ENCODE measurements around the gene CD99L2.

The CD99L2 gene

DNA sequence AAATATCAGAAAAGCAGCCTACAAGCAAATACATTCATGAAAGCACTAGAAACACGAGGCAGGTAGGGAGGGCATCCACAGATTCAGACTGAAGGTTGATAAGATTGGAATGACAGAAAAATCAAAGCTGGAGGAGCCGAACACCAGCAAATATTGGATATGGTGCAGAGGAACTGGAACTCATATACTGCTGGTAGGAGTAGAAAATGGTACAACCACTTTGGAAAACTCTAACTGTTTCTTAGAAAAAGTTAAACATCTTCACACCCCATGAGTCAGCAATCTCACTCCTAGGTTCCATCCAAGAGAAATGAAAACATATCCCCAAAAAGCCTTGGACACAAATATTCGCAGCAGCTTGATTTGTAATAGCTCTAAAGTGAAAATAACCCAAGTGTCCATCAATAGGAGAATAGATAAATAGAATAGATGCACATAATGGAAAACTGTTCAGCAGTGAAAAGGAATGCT, 27.1 kb downstream of the CD99L2 start:
- Histone ChIP-seq H3K27ac (ENCODE audit: low read depth, low read length) (no peak overlapping the region), H3K4me2 (ENCODE audit: low read length) (no peak overlapping the region), H3K79me1 (ENCODE audit: low read length) (no peaks in the 10 kb centered on the region), H2BK120ac (ENCODE audit: insufficient read depth, low read length, poor library complexity) (no peak overlapping the region), H3K9ac (ENCODE audit: low read length) (no peak overlapping the region), H3K4me3 (ENCODE audit: low read depth, low read length) (no peak overlapping the region), H2AK5ac (ENCODE audit: low read length) (no peak overlapping the region), H3K27me3 (ENCODE audit: insufficient read depth, low read length) (no peaks in the 10 kb centered on the region), H3K14ac (ENCODE audit: low read length) (no peak overlapping the region), H3K18ac (ENCODE audit: low read length) (no peak overlapping the region), H4K8ac (ENCODE audit: low read depth, low read length) (no peak overlapping the region), H3K4me1 (ENCODE audit: control insufficient read depth in 1 of 2, insufficient read depth in 2 of 2, low read length in 2 of 2) (no peaks in the 10 kb centered on the region), H3K9me3 (ENCODE audit: insufficient read depth, low read depth, low read length) (no peaks in the 10 kb centered on the region), H3K36me3 (ENCODE audit: control insufficient read depth in 1 of 2, insufficient read depth in 2 of 2, low read length in 2 of 2) (no peaks in the 10 kb centered on the region), H4K91ac (ENCODE audit: low read depth, low read length) (no peak overlapping the region), H2BK5ac (ENCODE audit: low read depth, low read length, poor library complexity) (no peak overlapping the region), H3K23ac (ENCODE audit: low read length) (no peak overlapping the region), H3K4ac (ENCODE audit: low read depth, low read length) (no peak overlapping the region), H3K79me2 (ENCODE audit: control insufficient read depth, insufficient read depth, low read length, poor library complexity) (no peaks in the 10 kb centered on the region), H2AFZ (ENCODE audit: insufficient read depth, low read length, poor library complexity) (no peak overlapping the region), H2BK12ac (ENCODE audit: low read length) (no peak overlapping the region), H4K12ac (ENCODE audit: low read depth, low read length) (no peak overlapping the region)
- no peak for DNase-seq
- no CpG with 5 or more reads among the region's 3 CpGs for WGBS (ENCODE audit: extremely low coverage, insufficient coverage, insufficient read length)

DNA sequence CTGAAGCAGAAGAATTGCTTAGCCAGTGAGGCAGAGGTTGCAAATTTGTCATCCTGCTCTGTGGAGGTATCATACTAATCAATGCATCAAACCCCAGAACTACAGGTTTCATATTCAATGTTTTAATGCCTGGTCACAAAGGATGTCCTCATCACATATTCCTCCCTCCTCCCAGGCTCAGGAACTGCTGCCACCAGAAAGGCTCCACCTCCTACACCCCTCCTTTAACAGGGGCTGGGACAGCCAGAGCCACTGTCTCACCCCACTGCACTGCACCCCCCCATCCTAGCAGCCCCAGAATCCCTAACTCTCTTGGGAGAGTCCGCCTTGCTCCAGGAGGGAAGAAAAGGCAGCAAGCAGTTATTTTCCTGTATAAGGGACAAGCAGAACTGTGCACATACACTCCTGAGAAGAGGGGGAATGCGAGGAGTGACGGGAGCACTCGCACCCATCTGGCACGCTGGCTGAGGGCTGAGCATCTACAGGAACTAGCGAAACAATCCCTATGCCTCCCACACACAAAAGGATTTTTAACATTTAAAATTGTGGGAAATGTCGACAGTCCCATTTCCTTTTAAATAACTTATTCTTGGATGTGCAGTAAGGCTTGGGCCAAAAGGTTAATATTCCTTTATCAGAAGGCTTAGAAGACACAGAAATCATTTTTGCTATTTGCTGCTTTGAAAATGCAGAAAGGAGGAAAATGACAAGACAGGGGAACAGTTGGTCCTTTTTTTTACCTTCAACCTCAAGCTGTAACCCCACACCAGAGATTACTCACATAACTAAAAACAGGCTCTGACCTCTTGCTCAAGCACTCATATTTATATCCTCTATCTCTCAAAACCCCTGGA, 27.8 kb downstream of the CD99L2 start:
- Histone ChIP-seq H2BK12ac (ENCODE audit: low read length) (no peak overlapping the region), H3K79me1 (ENCODE audit: low read length) (no peaks in the 10 kb centered on the region), H3K27me3 (ENCODE audit: insufficient read depth, low read length) (no peaks in the 10 kb centered on the region), H3K9ac (ENCODE audit: low read length) (no peak overlapping the region), H4K91ac (ENCODE audit: low read depth, low read length) (no peak overlapping the region), H2AFZ (ENCODE audit: insufficient read depth, low read length, poor library complexity) (no peak overlapping the region), H4K12ac (ENCODE audit: low read depth, low read length) (no peak overlapping the region), H3K4ac (ENCODE audit: low read depth, low read length) (no peak overlapping the region), H2AK5ac (ENCODE audit: low read length) (no peak overlapping the region), H4K8ac (ENCODE audit: low read depth, low read length) (no peak overlapping the region), H3K14ac (ENCODE audit: low read length) (no peak overlapping the region), H2BK120ac (ENCODE audit: insufficient read depth, low read length, poor library complexity) (no peak overlapping the region), H3K9me3 (ENCODE audit: insufficient read depth, low read depth, low read length) (no peaks in the 10 kb centered on the region), H2BK5ac (ENCODE audit: low read depth, low read length, poor library complexity) (no peak overlapping the region), H3K4me3 (ENCODE audit: low read depth, low read length) (no peak overlapping the region), H3K4me2 (ENCODE audit: low read length) (no peak overlapping the region), H3K23ac (ENCODE audit: low read length) (no peak overlapping the region), H3K79me2 (ENCODE audit: control insufficient read depth, insufficient read depth, low read length, poor library complexity) (no peaks in the 10 kb centered on the region), H3K18ac (ENCODE audit: low read length) (no peak overlapping the region), H3K36me3 (ENCODE audit: control insufficient read depth in 1 of 2, insufficient read depth in 2 of 2, low read length in 2 of 2) (no peaks in the 10 kb centered on the region), H3K4me1 (ENCODE audit: control insufficient read depth in 1 of 2, insufficient read depth in 2 of 2, low read length in 2 of 2) (no peaks in the 10 kb centered on the region), H3K27ac (ENCODE audit: low read depth, low read length) (no peak overlapping the region)
- no peak for DNase-seq
- no CpG with 5 or more reads among the region's 7 CpGs for WGBS (ENCODE audit: extremely low coverage, insufficient coverage, insufficient read length)

DNA sequence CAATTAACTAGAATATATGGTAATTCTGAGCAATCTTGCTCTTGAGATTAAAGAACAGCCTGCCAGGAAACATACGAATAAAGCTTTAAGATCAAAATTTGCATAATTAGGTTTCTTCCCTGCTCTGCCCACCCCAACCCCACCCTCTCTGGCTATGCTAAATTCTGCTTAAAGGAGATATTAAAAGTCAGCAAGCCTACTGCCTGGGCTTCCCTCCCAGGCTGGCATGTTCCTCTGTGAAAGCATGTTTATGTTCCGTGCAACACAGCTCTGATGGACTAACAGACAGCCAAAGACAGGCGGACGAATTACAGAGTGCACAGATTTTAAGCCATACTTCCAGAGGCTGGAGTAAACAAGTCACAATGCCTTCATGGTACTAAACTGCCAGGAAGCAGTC, 28.4 kb downstream of the CD99L2 start:
- Histone ChIP-seq H3K14ac (ENCODE audit: low read length) (no peak overlapping the region), H2BK12ac (ENCODE audit: low read length) (no peak overlapping the region), H3K9ac (ENCODE audit: low read length) (no peak overlapping the region), H2BK5ac (ENCODE audit: low read depth, low read length, poor library complexity) (no peak overlapping the region), H3K27ac (ENCODE audit: low read depth, low read length) (no peak overlapping the region), H3K79me2 (ENCODE audit: control insufficient read depth, insufficient read depth, low read length, poor library complexity) (no peaks in the 10 kb centered on the region), H4K12ac (ENCODE audit: low read depth, low read length) (no peak overlapping the region), H3K4me1 (ENCODE audit: control insufficient read depth in 1 of 2, insufficient read depth in 2 of 2, low read length in 2 of 2) (no peaks in the 10 kb centered on the region), H3K4me2 (ENCODE audit: low read length) (no peak overlapping the region), H3K9me3 (ENCODE audit: insufficient read depth, low read depth, low read length) (no peaks in the 10 kb centered on the region), H3K4me3 (ENCODE audit: low read depth, low read length) (no peak overlapping the region), H3K79me1 (ENCODE audit: low read length) (no peaks in the 10 kb centered on the region), H3K4ac (ENCODE audit: low read depth, low read length) (no peak overlapping the region), H2AK5ac (ENCODE audit: low read length) (no peak overlapping the region), H3K36me3 (ENCODE audit: control insufficient read depth in 1 of 2, insufficient read depth in 2 of 2, low read length in 2 of 2) (no peaks in the 10 kb centered on the region), H3K23ac (ENCODE audit: low read length) (no peak overlapping the region), H4K8ac (ENCODE audit: low read depth, low read length) (no peak overlapping the region), H3K18ac (ENCODE audit: low read length) (no peak overlapping the region), H2AFZ (ENCODE audit: insufficient read depth, low read length, poor library complexity) (no peak overlapping the region), H4K91ac (ENCODE audit: low read depth, low read length) (no peak overlapping the region), H2BK120ac (ENCODE audit: insufficient read depth, low read length, poor library complexity) (no peak overlapping the region), H3K27me3 (ENCODE audit: insufficient read depth, low read length) (no peaks in the 10 kb centered on the region)
- DNase-seq = no peak
- no CpG with 5 or more reads among the region's 4 CpGs for WGBS (ENCODE audit: extremely low coverage, insufficient coverage, insufficient read length)

DNA sequence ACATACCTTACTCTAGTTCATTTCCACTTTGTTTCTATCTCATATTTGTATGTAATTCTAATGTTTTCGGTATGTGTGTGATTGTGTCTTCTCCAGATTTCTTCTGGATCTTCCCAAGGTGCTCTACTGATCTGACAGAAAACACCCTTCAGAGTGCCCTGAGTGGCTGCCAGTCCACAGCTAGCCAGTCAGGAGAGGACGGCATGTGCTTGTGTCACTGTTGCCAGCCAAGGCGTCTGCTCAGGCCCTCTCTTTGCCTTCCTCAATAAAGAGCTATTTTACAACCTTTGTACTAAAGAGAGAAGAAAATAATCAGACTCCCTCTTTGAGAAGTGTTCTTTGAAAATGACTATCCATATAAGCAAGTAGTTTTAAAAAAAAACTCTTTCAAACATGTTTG, 29.0 kb downstream of the CD99L2 start:
- Histone ChIP-seq H3K27me3 (ENCODE audit: insufficient read depth, low read length) (no peaks in the 10 kb centered on the region), H3K79me2 (ENCODE audit: control insufficient read depth, insufficient read depth, low read length, poor library complexity) (no peaks in the 10 kb centered on the region), H2AFZ (ENCODE audit: insufficient read depth, low read length, poor library complexity) (no peak overlapping the region), H2BK120ac (ENCODE audit: insufficient read depth, low read length, poor library complexity) (no peak overlapping the region), H2AK5ac (ENCODE audit: low read length) (no peak overlapping the region), H3K18ac (ENCODE audit: low read length) (no peak overlapping the region), H3K27ac (ENCODE audit: low read depth, low read length) (no peak overlapping the region), H4K91ac (ENCODE audit: low read depth, low read length) (no peak overlapping the region), H3K4ac (ENCODE audit: low read depth, low read length) (no peak overlapping the region), H3K9me3 (ENCODE audit: insufficient read depth, low read depth, low read length) (no peaks in the 10 kb centered on the region), H2BK12ac (ENCODE audit: low read length) (no peak overlapping the region), H3K36me3 (ENCODE audit: control insufficient read depth in 1 of 2, insufficient read depth in 2 of 2, low read length in 2 of 2) (no peaks in the 10 kb centered on the region), H3K4me2 (ENCODE audit: low read length) (no peak overlapping the region), H3K23ac (ENCODE audit: low read length) (no peak overlapping the region), H3K9ac (ENCODE audit: low read length) (no peak overlapping the region), H4K8ac (ENCODE audit: low read depth, low read length) (no peak overlapping the region), H3K4me3 (ENCODE audit: low read depth, low read length) (no peak overlapping the region), H3K79me1 (ENCODE audit: low read length) (no peaks in the 10 kb centered on the region), H4K12ac (ENCODE audit: low read depth, low read length) (no peak overlapping the region), H2BK5ac (ENCODE audit: low read depth, low read length, poor library complexity) (no peak overlapping the region), H3K14ac (ENCODE audit: low read length) (no peak overlapping the region), H3K4me1 (ENCODE audit: control insufficient read depth in 1 of 2, insufficient read depth in 2 of 2, low read length in 2 of 2) (no peaks in the 10 kb centered on the region)
- DNase-seq = no peak
- WGBS (ENCODE audit: extremely low coverage, insufficient coverage, insufficient read length) = no CpG with 5 or more reads among the region's 3 CpGs
